HepG2 (cell line): ENCODE measurements around the gene HBM. TPM values are rescaled to one million over a fixed set of nuclear protein-coding genes. Genes with fewer than 3 reads are reported as not detected.

Experiments used
- ASH2L ChIP-seq: fragments of 300-600, 200-600 bp; sonication (generic); IDR thresholded peaks from 2 replicates; pipeline ENCODE4 v1.7.0; 2017; ENCODE audit warnings: low read depth, mild to moderate bottlenecking, moderate library complexity, mixed read lengths, low read length; ENCODE audit not compliant: insufficient read length
- KDM4B ChIP-seq: sonication (generic); formaldehyde crosslinking; IDR thresholded peaks from 2 replicates; pipeline ENCODE4 v1.4.0; 2020; ENCODE audit warnings: missing genetic modification reagents
- NR0B2 ChIP-seq: sonication (generic); formaldehyde crosslinking; IDR thresholded peaks from 2 replicates; pipeline ENCODE4 v1.4.0; 2020; ENCODE audit warnings: mild to moderate bottlenecking, missing genetic modification reagents
- SNAI1 ChIP-seq: sonication (generic); formaldehyde crosslinking; IDR thresholded peaks from 2 replicates; pipeline ENCODE4 v1.5.0; 2020; ENCODE audit warnings: mild to moderate bottlenecking, missing genetic modification reagents, borderline replicate concordance
- SSRP1 ChIP-seq: IDR thresholded peaks from 2 replicates; pipeline ENCODE4 v1.6.1; 2016; ENCODE audit warnings: control low read depth
- THRA ChIP-seq: sonication (generic); formaldehyde crosslinking; IDR thresholded peaks from 2 replicates; pipeline ENCODE4 v1.4.0; 2020; ENCODE audit warnings: missing genetic modification reagents, borderline replicate concordance
- ZNF260 ChIP-seq: sonication (generic); formaldehyde crosslinking; IDR thresholded peaks from 2 replicates; pipeline ENCODE4 v1.4.0; 2020; ENCODE audit warnings: missing genetic modification reagents, low read depth, mild to moderate bottlenecking, borderline replicate concordance
- ZNF619 ChIP-seq: sonication (generic); formaldehyde crosslinking; IDR thresholded peaks from 2 replicates; pipeline ENCODE4 v1.4.0; 2020; ENCODE audit warnings: mild to moderate bottlenecking, missing genetic modification reagents
- ZNF678 ChIP-seq: sonication (generic); formaldehyde crosslinking; IDR thresholded peaks from 2 replicates; pipeline ENCODE4 v1.4.0; 2020; ENCODE audit warnings: mild to moderate bottlenecking, missing genetic modification reagents
- ZNF850 ChIP-seq: sonication (generic); formaldehyde crosslinking; conservative IDR thresholded peaks from 2 replicates; pipeline ENCODE4 v1.9.0; 2021; ENCODE audit warnings: mild to moderate bottlenecking, missing genetic modification reagents
- polyA plus RNA-seq, 8 experiments: library from polyadenylated mRNA; depleted of rRNA in 3 of 8; stranded (reverse) in 7 of 8; unstranded in 1 of 8; fragments of >200 nt; fragmentation: Illumina TruSeq in 4 of 8; extraction: Trizol in 4 of 8; gene quantifications; 2 replicates each; pipeline versions ENCODE4 v1.2.1 to v1.2.3, GENCODE V29; 2011 to 2016; ENCODE audit warnings: low read depth in 4 of 8, missing spikeins in 1 of 8, mixed read lengths in 1 of 8; ENCODE audit not compliant: insufficient read depth in 1 of 8
- total RNA-seq, 5 experiments: library from RNA; depleted of rRNA; stranded (reverse); fragments of >200 nt; fragmentation: Illumina TruSeq; extraction: Trizol; gene quantifications; 2 replicates each; pipeline ENCODE4 v1.2.3, GENCODE V29; 2016; ENCODE audit warnings: low read depth in 1 of 5
- TF ChIP-seq, protein P1 (sequence below), 2 experiments: sonication (generic) in 1 of 2; formaldehyde crosslinking in 1 of 2; IDR thresholded peaks; 2 replicates each; pipeline versions ENCODE4 v1.5.1 to v1.6.1; 2011 to 2020; ENCODE audit warnings: borderline replicate concordance in 1 of 2, low read depth in 1 of 2, low read length in 1 of 2, mild to moderate bottlenecking in 1 of 2, missing genetic modification reagents in 1 of 2, moderate library complexity in 1 of 2
- TF ChIP-seq, protein P2 (sequence below): sonication (generic); formaldehyde crosslinking; IDR thresholded peaks from 2 replicates; pipeline ENCODE4 v1.8.0; 2022; ENCODE audit warnings: mild to moderate bottlenecking, missing genetic modification reagents, moderate library complexity
- TF ChIP-seq, protein P3 (sequence below), 2 experiments: sonication (generic) in 1 of 2; formaldehyde crosslinking in 1 of 2; IDR thresholded peaks; 2 replicates each; pipeline versions ENCODE4 v1.4.0 to v1.6.1; 2016 to 2020; ENCODE audit warnings: borderline replicate concordance in 1 of 2, low read depth in 1 of 2, mild to moderate bottlenecking in 1 of 2, missing genetic modification reagents in 1 of 2
- TF ChIP-seq, protein P4 (sequence below): sonication (generic); formaldehyde crosslinking; IDR thresholded peaks from 2 replicates; pipeline ENCODE4 v1.9.0; 2021; ENCODE audit warnings: missing genetic modification reagents, borderline replicate concordance

HBM gene
- total and polyA plus RNA-seq, 2 of the 13 experiments (the other 11 are each of a cell fraction or from before 2014, with no cell fraction given): not detected

GRCh38 chr16:162271-162991 is 3.3 kb upstream of the HBM start (continued):
- TF ChIP-seq THRA (CRISPR knock-in tag) (peak; percentile 64; the same call in 1 of the 2 replicates), SSRP1 (CRISPR knock-in tag) (no peak), SNAI1 (no peak), NR0B2 (CRISPR knock-in tag) (no peak), ZNF678 (CRISPR knock-in tag) (no peak), ZNF260 (no peak), ZNF619 (CRISPR knock-in tag) (no peak), ZNF850 (CRISPR knock-in tag) (no peak), KDM4B (no peak), ASH2L (no peak)
- TF ChIP-seq, protein P1, sequence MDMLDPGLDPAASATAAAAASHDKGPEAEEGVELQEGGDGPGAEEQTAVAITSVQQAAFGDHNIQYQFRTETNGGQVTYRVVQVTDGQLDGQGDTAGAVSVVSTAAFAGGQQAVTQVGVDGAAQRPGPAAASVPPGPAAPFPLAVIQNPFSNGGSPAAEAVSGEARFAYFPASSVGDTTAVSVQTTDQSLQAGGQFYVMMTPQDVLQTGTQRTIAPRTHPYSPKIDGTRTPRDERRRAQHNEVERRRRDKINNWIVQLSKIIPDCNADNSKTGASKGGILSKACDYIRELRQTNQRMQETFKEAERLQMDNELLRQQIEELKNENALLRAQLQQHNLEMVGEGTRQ (IDR thresholded peaks at IDR 0.05; ENCODE audit: low read depth, low read length): peak; percentile 32
- TF ChIP-seq, protein P1 (CRISPR knock-in tag; IDR thresholded peaks at IDR 0.05; ENCODE audit: borderline replicate concordance): peak; percentile 56; the same call in 1 of the 2 replicates
- TF ChIP-seq, protein P2, sequence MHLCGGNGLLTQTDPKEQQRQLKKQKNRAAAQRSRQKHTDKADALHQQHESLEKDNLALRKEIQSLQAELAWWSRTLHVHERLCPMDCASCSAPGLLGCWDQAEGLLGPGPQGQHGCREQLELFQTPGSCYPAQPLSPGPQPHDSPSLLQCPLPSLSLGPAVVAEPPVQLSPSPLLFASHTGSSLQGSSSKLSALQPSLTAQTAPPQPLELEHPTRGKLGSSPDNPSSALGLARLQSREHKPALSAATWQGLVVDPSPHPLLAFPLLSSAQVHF (CRISPR knock-in tag): no peak
- TF ChIP-seq, protein P3, sequence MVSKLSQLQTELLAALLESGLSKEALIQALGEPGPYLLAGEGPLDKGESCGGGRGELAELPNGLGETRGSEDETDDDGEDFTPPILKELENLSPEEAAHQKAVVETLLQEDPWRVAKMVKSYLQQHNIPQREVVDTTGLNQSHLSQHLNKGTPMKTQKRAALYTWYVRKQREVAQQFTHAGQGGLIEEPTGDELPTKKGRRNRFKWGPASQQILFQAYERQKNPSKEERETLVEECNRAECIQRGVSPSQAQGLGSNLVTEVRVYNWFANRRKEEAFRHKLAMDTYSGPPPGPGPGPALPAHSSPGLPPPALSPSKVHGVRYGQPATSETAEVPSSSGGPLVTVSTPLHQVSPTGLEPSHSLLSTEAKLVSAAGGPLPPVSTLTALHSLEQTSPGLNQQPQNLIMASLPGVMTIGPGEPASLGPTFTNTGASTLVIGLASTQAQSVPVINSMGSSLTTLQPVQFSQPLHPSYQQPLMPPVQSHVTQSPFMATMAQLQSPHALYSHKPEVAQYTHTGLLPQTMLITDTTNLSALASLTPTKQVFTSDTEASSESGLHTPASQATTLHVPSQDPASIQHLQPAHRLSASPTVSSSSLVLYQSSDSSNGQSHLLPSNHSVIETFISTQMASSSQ (IDR thresholded peaks at IDR 0.05; ENCODE audit: low read depth): no peak
- TF ChIP-seq, protein P3 (CRISPR knock-in tag; IDR thresholded peaks at IDR 0.05; ENCODE audit: borderline replicate concordance): no peak
- TF ChIP-seq, protein P4, sequence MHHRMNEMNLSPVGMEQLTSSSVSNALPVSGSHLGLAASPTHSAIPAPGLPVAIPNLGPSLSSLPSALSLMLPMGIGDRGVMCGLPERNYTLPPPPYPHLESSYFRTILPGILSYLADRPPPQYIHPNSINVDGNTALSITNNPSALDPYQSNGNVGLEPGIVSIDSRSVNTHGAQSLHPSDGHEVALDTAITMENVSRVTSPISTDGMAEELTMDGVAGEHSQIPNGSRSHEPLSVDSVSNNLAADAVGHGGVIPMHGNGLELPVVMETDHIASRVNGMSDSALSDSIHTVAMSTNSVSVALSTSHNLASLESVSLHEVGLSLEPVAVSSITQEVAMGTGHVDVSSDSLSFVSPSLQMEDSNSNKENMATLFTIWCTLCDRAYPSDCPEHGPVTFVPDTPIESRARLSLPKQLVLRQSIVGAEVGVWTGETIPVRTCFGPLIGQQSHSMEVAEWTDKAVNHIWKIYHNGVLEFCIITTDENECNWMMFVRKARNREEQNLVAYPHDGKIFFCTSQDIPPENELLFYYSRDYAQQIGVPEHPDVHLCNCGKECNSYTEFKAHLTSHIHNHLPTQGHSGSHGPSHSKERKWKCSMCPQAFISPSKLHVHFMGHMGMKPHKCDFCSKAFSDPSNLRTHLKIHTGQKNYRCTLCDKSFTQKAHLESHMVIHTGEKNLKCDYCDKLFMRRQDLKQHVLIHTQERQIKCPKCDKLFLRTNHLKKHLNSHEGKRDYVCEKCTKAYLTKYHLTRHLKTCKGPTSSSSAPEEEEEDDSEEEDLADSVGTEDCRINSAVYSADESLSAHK: no peak
